Measurements from ENCODE around the gene PIF1. TPM values are rescaled to one million over a fixed set of nuclear protein-coding genes. Genes with fewer than 3 reads are reported as not detected.

PIF1 gene
- total RNA-seq, 2 experiments from 2014 or later, result 45.8 to 49.7 TPM

GRCh38 chr15:64856429-64857145 is 31.1 kb upstream of the PIF1 start:
- DNase-seq, result no peak
- Mint-ChIP-seq H3K36me3 (peaks cover 18% of the 10 kb centered on the region), H3K4me1 (peaks cover 24% of the 10 kb centered on the region), H3K27me3 (no peaks in the 10 kb centered on the region), H3K27ac (peak overlapping the region; percentile 61), H3K4me3 (peak overlapping the region; percentile 6), H3K9me3 (no peaks in the 10 kb centered on the region)
- no peak for ATAC-seq (ENCODE audit: low read depth)
- POLR2A ChIA-PET, result interaction anchor here (3.1 kb wide), 1 partner anchor 38 kb away, joined by 11 read pairs; no protein-coding TSS in a partner anchor

GRCh38 chr15:64855205-64855975 is 29.9 kb upstream of the PIF1 start:
- Mint-ChIP-seq H3K4me1 (peaks cover 27% of the 10 kb centered on the region), H3K27me3 (no peaks in the 10 kb centered on the region), H3K9me3 (no peaks in the 10 kb centered on the region), H3K27ac (peak overlapping the region; percentile 69), H3K36me3 (peaks cover 16% of the 10 kb centered on the region), H3K4me3 (no peak overlapping the region)
- POLR2A ChIA-PET, result interaction anchor here (1.3 to 3.1 kb wide), 2 partner anchors 28 to 39 kb away, joined by 5 to 11 read pairs; no protein-coding TSS in a partner anchor
- ATAC-seq (ENCODE audit: low read depth) (no peak), DNase-seq (no peak)

- H3K27ac Mint-ChIP-seq, result no peak overlapping the region
- H3K4me3 Mint-ChIP-seq, result no peak overlapping the region
- H3K36me3 Mint-ChIP-seq, result peaks cover 16% of the 10 kb centered on the region
- DNase-seq (no peak), ATAC-seq (ENCODE audit: low read depth) (no peak)
- no peaks in the 10 kb centered on the region for H3K27me3 Mint-ChIP-seq
- POLR2A ChIA-PET, result interaction anchor here (0.6 to 3.1 kb wide), 3 partner anchors 20 to 40 kb away, joined by 5 to 11 read pairs (median 7); no protein-coding TSS in a partner anchor
- no peaks in the 10 kb centered on the region for H3K9me3 Mint-ChIP-seq
- peaks cover 27% of the 10 kb centered on the region for H3K4me1 Mint-ChIP-seq
These were observed 29.1 kb upstream of the PIF1 start for GRCh38 chr15:64854526-64854925.

GRCh38 chr15:64854041-64854440 is 28.6 kb upstream of the PIF1 start:
- peaks cover 27% of the 10 kb centered on the region for H3K4me1 Mint-ChIP-seq
- no peak overlapping the region for H3K4me3 Mint-ChIP-seq
- DNase-seq (no peak), ATAC-seq (ENCODE audit: low read depth) (no peak)
- no peak overlapping the region for H3K27ac Mint-ChIP-seq
- POLR2A ChIA-PET, result no interaction called here
- H3K36me3 Mint-ChIP-seq, result peaks cover 16% of the 10 kb centered on the region
- H3K27me3 Mint-ChIP-seq, result no peaks in the 10 kb centered on the region
- no peaks in the 10 kb centered on the region for H3K9me3 Mint-ChIP-seq

GRCh38 chr15:64851503-64851840 is 26.0 kb upstream of the PIF1 start:
- Mint-ChIP-seq H3K27ac (no peak overlapping the region), H3K4me1 (peaks cover 26% of the 10 kb centered on the region), H3K36me3 (peaks cover 19% of the 10 kb centered on the region), H3K27me3 (no peaks in the 10 kb centered on the region), H3K4me3 (no peak overlapping the region), H3K9me3 (no peaks in the 10 kb centered on the region)
- ATAC-seq (ENCODE audit: low read depth) (no peak), DNase-seq (no peak)
- POLR2A ChIA-PET, result interaction anchor here (0.6 to 1.0 kb wide), 2 partner anchors 8 to 26 kb away, joined by 3 read pairs; partner anchors contain the start of gene PIF1

- POLR2A ChIA-PET, result interaction anchor here (0.6 to 1.0 kb wide), 3 partner anchors 8 to 25 kb away, joined by 3 read pairs; partner anchors contain the start of gene PIF1
- Mint-ChIP-seq H3K36me3 (peaks cover 17% of the 10 kb centered on the region), H3K4me3 (no peak overlapping the region), H3K27me3 (no peaks in the 10 kb centered on the region), H3K4me1 (peaks cover 24% of the 10 kb centered on the region), H3K9me3 (no peaks in the 10 kb centered on the region), H3K27ac (no peak overlapping the region)
- ATAC-seq (ENCODE audit: low read depth) (no peak), DNase-seq (no peak)
These were observed 25.5 kb upstream of the PIF1 start for GRCh38 chr15:64850778-64851502.

- Mint-ChIP-seq H3K27ac (no peak overlapping the region), H3K27me3 (no peaks in the 10 kb centered on the region), H3K9me3 (no peaks in the 10 kb centered on the region), H3K36me3 (peaks cover 23% of the 10 kb centered on the region), H3K4me3 (no peak overlapping the region), H3K4me1 (peaks cover 43% of the 10 kb centered on the region)
- no peak for ATAC-seq (ENCODE audit: low read depth)
- no peak for DNase-seq
- POLR2A ChIA-PET, result interaction anchor here (0.5 to 1.0 kb wide), 2 partner anchors 44 to 46 kb away, joined by 3 read pairs; no protein-coding TSS in a partner anchor
These were observed 22.6 kb upstream of the PIF1 start for GRCh38 chr15:64847876-64848716.

- ATAC-seq (ENCODE audit: low read depth) (no peak), DNase-seq (no peak)
- Mint-ChIP-seq H3K4me1 (peaks cover 45% of the 10 kb centered on the region), H3K27ac (no peak overlapping the region), H3K9me3 (no peaks in the 10 kb centered on the region), H3K36me3 (peaks cover 23% of the 10 kb centered on the region), H3K27me3 (no peaks in the 10 kb centered on the region), H3K4me3 (no peak overlapping the region)
- POLR2A ChIA-PET, result no interaction called here
These were observed 22.0 kb upstream of the PIF1 start for GRCh38 chr15:64847448-64847847.

- Mint-ChIP-seq H3K27me3 (no peaks in the 10 kb centered on the region), H3K27ac (no peak overlapping the region), H3K36me3 (peaks cover 21% of the 10 kb centered on the region), H3K9me3 (no peaks in the 10 kb centered on the region), H3K4me3 (no peak overlapping the region), H3K4me1 (peaks cover 43% of the 10 kb centered on the region)
- ATAC-seq (ENCODE audit: low read depth), result no peak
- DNase-seq, result no peak
- POLR2A ChIA-PET, result no interaction called here
These were observed 21.6 kb upstream of the PIF1 start for GRCh38 chr15:64847016-64847415.

GRCh38 chr15:64845831-64846595 is 20.6 kb upstream of the PIF1 start:
- Mint-ChIP-seq H3K27ac (peak overlapping the region; percentile 54), H3K36me3 (peaks cover 19% of the 10 kb centered on the region), H3K4me1 (peaks cover 41% of the 10 kb centered on the region), H3K4me3 (no peak overlapping the region), H3K9me3 (no peaks in the 10 kb centered on the region), H3K27me3 (no peaks in the 10 kb centered on the region)
- POLR2A ChIA-PET, result interaction anchor here (1.0 to 4.2 kb wide), 2 partner anchors 10 to 48 kb away, joined by 3 to 50 read pairs; no protein-coding TSS in a partner anchor
- DNase-seq (no peak), ATAC-seq (ENCODE audit: low read depth) (no peak)

- H3K27ac Mint-ChIP-seq, result peak overlapping the region; percentile 84
- peak overlapping the region; percentile 94 for H3K4me3 Mint-ChIP-seq
- H3K27me3 Mint-ChIP-seq, result no peaks in the 10 kb centered on the region
- peaks cover 42% of the 10 kb centered on the region for H3K4me1 Mint-ChIP-seq
- POLR2A ChIA-PET, result interaction anchor here (0.7 to 4.2 kb wide), 5 partner anchors 9 to 139 kb away, joined by 3 to 50 read pairs (median 4); no protein-coding TSS in a partner anchor
- H3K36me3 Mint-ChIP-seq, result peaks cover 19% of the 10 kb centered on the region
- no peaks in the 10 kb centered on the region for H3K9me3 Mint-ChIP-seq
- ATAC-seq (ENCODE audit: low read depth) (no peak), DNase-seq (no peak)
These were observed 19.8 kb upstream of the PIF1 start for GRCh38 chr15:64845183-64845611.

Data from activated naive CD8-positive, alpha-beta T cell treated with anti-CD3 and anti-CD28 coated beads, Interleukin-2, amount 10 ng/mL, durations not matched to agents 7 days and 5 days (primary cell).